Thyroid gland (tissue), 4 donors: ENCODE data around the gene EPB41.

Experiments used
- POLR2A ChIP-seq, 2 donors: fragments of 450-650 bp; IDR thresholded peaks; one replicate each; pipeline ENCODE4 v1.6.1; 2017; ENCODE audit warnings: antibody characterized with exemption in 2 of 2, mild to moderate bottlenecking in 2 of 2, moderate library complexity in 1 of 2
- TF ChIP-seq, protein P1 (sequence below), 6 experiments: fragments of 200-600 bp in 3 of 6; fragments of 450-650 bp in 3 of 6; sonication (generic) in 3 of 6; IDR thresholded peaks; one replicate each; pipeline ENCODE4 v1.5.1; 2016 to 2019; ENCODE audit warnings: antibody characterized with exemption in 6 of 6, mild to moderate bottlenecking in 2 of 6, inconsistent platforms in 1 of 6, moderate library complexity in 1 of 6

DNA sequence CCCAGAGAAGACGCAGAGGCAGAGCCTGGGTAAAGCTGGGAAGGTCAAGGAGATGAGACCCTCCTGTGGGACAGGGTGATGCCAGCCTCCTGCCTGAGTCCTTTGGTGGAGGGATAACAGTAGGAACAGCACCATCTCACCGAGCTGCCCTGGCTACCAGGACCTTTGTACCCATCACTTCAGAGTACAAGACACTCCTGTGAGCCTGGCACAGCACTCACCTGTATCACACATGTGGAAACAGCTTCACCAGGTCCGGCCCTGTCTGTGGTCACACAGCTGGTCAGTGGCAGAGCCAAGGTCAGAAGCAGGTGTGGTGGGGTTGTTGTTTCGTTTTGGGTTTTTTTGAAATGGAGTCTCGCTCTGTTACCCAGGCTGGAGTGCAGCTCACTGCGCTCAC, 214.4 kb downstream of the EPB41 start:
- TF ChIP-seq, protein P1, sequence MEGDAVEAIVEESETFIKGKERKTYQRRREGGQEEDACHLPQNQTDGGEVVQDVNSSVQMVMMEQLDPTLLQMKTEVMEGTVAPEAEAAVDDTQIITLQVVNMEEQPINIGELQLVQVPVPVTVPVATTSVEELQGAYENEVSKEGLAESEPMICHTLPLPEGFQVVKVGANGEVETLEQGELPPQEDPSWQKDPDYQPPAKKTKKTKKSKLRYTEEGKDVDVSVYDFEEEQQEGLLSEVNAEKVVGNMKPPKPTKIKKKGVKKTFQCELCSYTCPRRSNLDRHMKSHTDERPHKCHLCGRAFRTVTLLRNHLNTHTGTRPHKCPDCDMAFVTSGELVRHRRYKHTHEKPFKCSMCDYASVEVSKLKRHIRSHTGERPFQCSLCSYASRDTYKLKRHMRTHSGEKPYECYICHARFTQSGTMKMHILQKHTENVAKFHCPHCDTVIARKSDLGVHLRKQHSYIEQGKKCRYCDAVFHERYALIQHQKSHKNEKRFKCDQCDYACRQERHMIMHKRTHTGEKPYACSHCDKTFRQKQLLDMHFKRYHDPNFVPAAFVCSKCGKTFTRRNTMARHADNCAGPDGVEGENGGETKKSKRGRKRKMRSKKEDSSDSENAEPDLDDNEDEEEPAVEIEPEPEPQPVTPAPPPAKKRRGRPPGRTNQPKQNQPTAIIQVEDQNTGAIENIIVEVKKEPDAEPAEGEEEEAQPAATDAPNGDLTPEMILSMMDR (IDR thresholded peaks at IDR 0.05) = no peak
- no peak for TF ChIP-seq POLR2A (IDR thresholded peaks at IDR 0.05)
